Stimulated activated CD4-positive, alpha-beta T cell treated with anti-CD3 and anti-CD28 coated beads, Interleukin-4, amount 100 ng/mL, for 1 hour (primary cell): Measurements from ENCODE around the gene PTPDC1.

ENCODE experiments used
- DNase-seq: peaks from one replicate; pipeline ENCODE4 v3.0.0-alpha.2; 2020

Gene PTPDC1

DNA sequence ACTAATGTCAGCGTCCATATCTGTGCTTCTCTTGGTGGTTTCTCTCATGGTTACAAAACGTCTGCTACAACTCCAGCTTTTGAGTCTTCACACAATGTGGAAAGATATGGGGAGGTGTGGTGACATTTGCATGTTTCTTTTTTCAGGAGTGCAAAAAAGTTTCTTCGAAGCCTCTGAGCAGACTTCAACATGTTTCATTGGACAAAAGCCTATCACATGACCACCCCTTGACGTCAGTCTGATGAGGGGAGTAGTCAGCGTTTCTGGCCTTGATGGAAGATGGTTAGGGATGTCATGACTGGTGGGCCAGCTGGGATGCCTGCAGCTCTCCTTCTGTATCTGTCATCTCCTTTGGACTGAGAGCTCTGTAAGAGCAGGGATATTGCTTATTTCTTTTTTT is 61.4 kb downstream of the PTPDC1 start:
- no peak for DNase-seq

DNA sequence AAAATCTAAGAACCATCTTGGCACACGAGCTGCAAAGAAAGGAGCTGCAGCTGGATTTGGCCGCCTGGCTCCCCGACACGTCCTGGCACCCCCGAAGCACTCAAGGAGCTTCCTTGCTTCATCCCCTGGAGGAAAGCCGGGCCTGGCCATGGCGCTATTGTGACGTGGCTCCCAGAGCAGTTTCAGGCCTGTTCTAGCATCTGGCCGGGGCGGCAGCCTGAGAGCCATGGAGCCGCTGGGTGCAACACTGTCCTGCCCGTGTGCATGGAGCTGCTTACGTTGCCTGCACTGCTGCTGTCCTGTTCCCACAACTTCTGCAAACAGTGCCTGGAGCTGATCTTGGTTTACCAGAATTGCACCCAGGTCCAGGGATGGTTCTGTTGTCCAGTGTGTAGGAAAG is 63.5 kb downstream of the PTPDC1 start:
- DNase-seq: no peak

GRCh38 chr9:94148419-94148818 is 64.2 kb downstream of the PTPDC1 start:
- no peak for DNase-seq

- DNase-seq: no peak
These were observed 65.4 kb downstream of the PTPDC1 start for GRCh38 chr9:94149696-94150095.

- no peak for DNase-seq
These were observed 66.1 kb downstream of the PTPDC1 start for GRCh38 chr9:94150279-94150828.

GRCh38 chr9:94150890-94151650 is 66.8 kb downstream of the PTPDC1 start:
- no peak for DNase-seq

DNA sequence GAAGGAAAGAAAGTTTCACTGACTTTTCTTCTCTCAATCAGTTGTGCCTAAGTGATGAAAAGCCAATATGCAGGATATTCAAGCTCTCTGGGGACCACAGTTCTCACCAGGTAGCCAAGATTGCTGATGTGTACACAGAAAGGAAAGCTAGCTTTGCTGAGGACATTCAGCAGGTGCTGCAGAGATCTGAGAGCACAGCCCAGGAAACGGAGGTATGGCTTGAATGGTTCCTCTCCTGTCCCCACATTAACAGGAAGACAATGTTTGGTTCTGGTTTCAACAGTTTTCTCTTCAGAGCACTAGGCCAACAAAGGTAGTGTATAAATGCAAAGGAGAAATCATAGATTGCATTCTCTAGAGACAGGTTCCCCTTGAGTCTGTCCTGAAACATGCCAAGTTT is 69.6 kb downstream of the PTPDC1 start:
- no peak for DNase-seq

- DNase-seq: no peak
These were observed 72.2 kb downstream of the PTPDC1 start for GRCh38 chr9:94156348-94157049.

- no peak for DNase-seq
These were observed 73.0 kb downstream of the PTPDC1 start for GRCh38 chr9:94157050-94157801.
